HCT116 (cell line): ENCODE measurements around the gene WNT9A.

ENCODE experiments used
- CTCF ChIP-seq, 3 experiments: fragments of 200-600 bp in 1 of 3; sonication (generic) in 1 of 3; IDR thresholded peaks in 2 of 3; conservative IDR thresholded peaks in 1 of 3; 2 replicates each; pipeline ENCODE4 v1.5.1; 2012 to 2017; ENCODE audit warnings: low read depth in 2 of 3, low read length in 2 of 3, antibody characterized with exemption in 1 of 3, borderline replicate concordance in 1 of 3, control low read depth in 1 of 3, mild to moderate bottlenecking in 1 of 3, mixed read lengths in 1 of 3, mixed run types in 1 of 3, moderate library complexity in 1 of 3; ENCODE audit not compliant: insufficient read depth in 1 of 3
- ELF1 ChIP-seq: IDR thresholded peaks from 2 replicates; pipeline ENCODE4 v1.6.1; 2012; ENCODE audit warnings: low read depth, borderline replicate concordance
- EZH2 ChIP-seq: fragments of 200-600 bp; sonication (generic); IDR thresholded peaks from 2 replicates; pipeline ENCODE4 v1.6.1; 2017; ENCODE audit warnings: antibody characterized with exemption, mixed run types
- EZH2phosphoT487 ChIP-seq: fragments of 200-600 bp; IDR thresholded peaks from 2 replicates; pipeline ENCODE4 v1.6.1; 2018; ENCODE audit warnings: antibody characterized with exemption, borderline replicate concordance
- MAX ChIP-seq: IDR thresholded peaks from 2 replicates; pipeline ENCODE4 v1.6.1; 2012
- POLR2AphosphoS5 ChIP-seq: IDR thresholded peaks from 2 replicates; pipeline ENCODE4 v1.6.1; 2011; ENCODE audit warnings: mild to moderate bottlenecking, low read depth, low read length, moderate library complexity
- RAD21 ChIP-seq: IDR thresholded peaks from 2 replicates; pipeline ENCODE4 v1.6.1; 2012; ENCODE audit warnings: low read depth, mild to moderate bottlenecking
- SIN3A ChIP-seq: IDR thresholded peaks from 2 replicates; pipeline ENCODE4 v1.6.1; 2012; ENCODE audit warnings: low read depth
- SP1 ChIP-seq: IDR thresholded peaks from 2 replicates; pipeline ENCODE4 v1.6.1; 2012; ENCODE audit warnings: low read depth
- YY1 ChIP-seq: IDR thresholded peaks from 2 replicates; pipeline ENCODE4 v1.6.1; 2011; ENCODE audit warnings: low read length, low read depth, moderate library complexity, mild to moderate bottlenecking; ENCODE audit not compliant: insufficient replicate concordance; ENCODE audit errors: extremely low read depth
- ZBTB33 ChIP-seq: IDR thresholded peaks from 2 replicates; pipeline ENCODE4 v1.6.1; 2011; ENCODE audit warnings: mild to moderate bottlenecking, low read length, moderate library complexity; ENCODE audit not compliant: insufficient replicate concordance; ENCODE audit errors: extremely low read depth
- ZFX ChIP-seq: fragments of 450-650 bp; IDR thresholded peaks from 2 replicates; pipeline ENCODE4 v1.6.1; 2017

GRCh38 chr1:227883073-227883520 lies 64.6 kb downstream of the WNT9A start:
- TF ChIP-seq MAX (no peak), CTCF (IDR thresholded peaks at IDR 0.05 in 2 of 3, conservative IDR thresholded peaks at IDR 0.05 in 1 of 3; ENCODE audit: borderline replicate concordance in 1 of 3, insufficient read depth in 1 of 3, low read depth in 2 of 3, low read length in 2 of 3) (no peak), POLR2AphosphoS5 (no peak), EZH2 (no peak), RAD21 (no peak), EZH2phosphoT487 (no peak), YY1 (no peak), ZBTB33 (no peak), ELF1 (no peak), ZFX (no peak), SIN3A (no peak), SP1 (no peak)
